Karpas-422 (cell line): Measurements from ENCODE around the gene RNF222. TPM values are rescaled to one million over a fixed set of nuclear protein-coding genes. Genes with fewer than 3 reads are reported as not detected.

Source experiments
- DNase-seq: peaks from one replicate; pipeline ENCODE4 v3.0.0-alpha.2; 2015
- H2AFZ ChIP-seq: fragments of 200-600 bp; sonication (generic); 2 replicates; pipeline ENCODE4 v1.6.1; 2014; ENCODE audit warnings: antibody characterized with exemption, low read length, mixed read lengths
- H3K27ac ChIP-seq: fragments of 200-600 bp; sonication (generic); 2 replicates; pipeline ENCODE4 v1.5.1; 2014; ENCODE audit warnings: mild to moderate bottlenecking, low read length, moderate library complexity
- H3K27me3 ChIP-seq: fragments of 200-600 bp; sonication (generic); 2 replicates; pipeline ENCODE4 v1.6.1; 2014; ENCODE audit warnings: low read length, mixed read lengths
- H3K36me3 ChIP-seq: fragments of 200-600 bp; sonication (generic); 2 replicates; pipeline ENCODE4 v1.6.1; 2014; ENCODE audit warnings: low read length, mixed read lengths; ENCODE audit not compliant: insufficient read depth
- H3K4me1 ChIP-seq: fragments of 200-600 bp; sonication (generic); 2 replicates; pipeline ENCODE4 v1.6.1; 2014; ENCODE audit warnings: mild to moderate bottlenecking, low read length, mixed read lengths
- H3K4me2 ChIP-seq: fragments of 200-600 bp; sonication (generic); 2 replicates; pipeline ENCODE4 v1.6.1; 2014; ENCODE audit warnings: low read length, low read depth, mild to moderate bottlenecking; ENCODE audit not compliant: poor library complexity, severe bottlenecking
- H3K4me3 ChIP-seq: fragments of 200-600 bp; sonication (generic); 2 replicates; pipeline ENCODE4 v1.5.1; 2014; ENCODE audit warnings: mild to moderate bottlenecking, antibody characterized with exemption, low read length, mixed read lengths
- H3K79me2 ChIP-seq: fragments of 200-600 bp; sonication (generic); 2 replicates; pipeline ENCODE4 v1.6.1; 2014; ENCODE audit warnings: mild to moderate bottlenecking, low read length, mixed read lengths
- H3K9ac ChIP-seq: fragments of 200-600 bp; sonication (generic); 2 replicates; pipeline ENCODE4 v1.6.0; 2014; ENCODE audit warnings: low read length
- H3K9me2 ChIP-seq: fragments of 200-600 bp; sonication (generic), shearing (Covaris generic); replicated peaks from 2 replicates; pipeline ENCODE4 v1.6.0; 2014; ENCODE audit warnings: mild to moderate bottlenecking, low read length, moderate library complexity; ENCODE audit not compliant: insufficient read depth
- H3K9me3 ChIP-seq: fragments of 300-700, 200-600 bp; sonication (generic); 2 replicates; pipeline ENCODE4 v1.6.1; 2014; ENCODE audit warnings: low read length, mixed read lengths
- H4K20me1 ChIP-seq: fragments of 200-600 bp; sonication (generic); 2 replicates; pipeline ENCODE4 v1.6.1; 2014; ENCODE audit warnings: mild to moderate bottlenecking, antibody characterized with exemption, low read length, low read depth; ENCODE audit not compliant: insufficient read depth
- total RNA-seq: library from RNA; depleted of rRNA; stranded (reverse); fragments of >200 nt; shearing (Covaris generic); gene quantifications from 2 replicates; pipeline ENCODE4 v1.2.3, GENCODE V29; 2014; ENCODE audit warnings: low replicate concordance

The RNF222 gene
- total RNA-seq, 1 experiment from 2014 or later, result not detected

DNA sequence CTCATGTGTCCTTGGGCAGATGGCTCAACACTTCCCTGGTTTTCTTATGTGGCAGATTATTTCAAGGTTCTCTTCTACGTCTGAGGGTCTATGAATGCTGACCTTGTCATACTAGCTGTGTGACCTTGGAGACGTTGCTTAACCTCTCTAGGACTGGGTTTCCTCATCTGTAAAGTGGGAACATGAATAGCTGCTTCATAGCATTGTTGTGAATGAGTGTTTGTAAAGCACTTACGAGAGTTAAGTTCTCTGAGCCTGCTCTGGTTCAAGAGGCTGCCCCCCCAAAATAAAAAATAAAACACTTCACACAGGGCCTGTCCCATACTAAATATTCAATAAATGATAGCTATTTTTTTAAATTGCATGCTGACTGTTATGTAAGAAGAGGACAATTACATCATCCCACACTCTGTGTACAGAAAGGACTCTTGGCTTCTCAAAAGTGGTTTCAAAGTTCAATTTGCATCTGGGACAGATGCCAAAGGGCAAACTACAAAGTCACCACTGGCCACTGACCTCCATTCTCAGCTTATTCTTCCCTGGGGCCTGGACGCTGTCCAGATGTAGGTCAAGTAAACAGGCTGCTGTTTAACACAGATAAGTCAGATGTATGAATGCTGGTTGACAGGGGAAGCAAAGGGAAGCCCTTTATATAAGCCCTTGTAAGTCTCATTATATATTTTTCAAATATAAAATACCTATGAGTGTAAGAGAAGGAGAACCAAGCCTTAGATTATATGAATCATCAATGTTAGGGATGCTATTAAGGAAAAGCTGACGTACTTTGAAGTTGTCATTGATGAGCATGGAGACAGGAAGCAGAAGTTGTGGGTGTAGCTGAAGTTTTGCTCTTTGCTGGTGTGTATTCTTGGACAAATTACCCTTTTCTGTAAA is 22.7 kb upstream of the RNF222 start:
- no peaks in the 10 kb centered on the region for H3K27me3 ChIP-seq
- H3K36me3 ChIP-seq, result no peaks in the 10 kb centered on the region
- H3K4me3 ChIP-seq, result no peak overlapping the region
- no peak overlapping the region for H3K9ac ChIP-seq
- no peaks in the 10 kb centered on the region for H4K20me1 ChIP-seq
- H3K9me3 ChIP-seq, result no peaks in the 10 kb centered on the region
- H2AFZ ChIP-seq, result no peak overlapping the region
- DNase-seq, result no peak
- H3K9me2 ChIP-seq, result no peaks in the 10 kb centered on the region
- no peak overlapping the region for H3K27ac ChIP-seq
- H3K79me2 ChIP-seq, result no peaks in the 10 kb centered on the region
- H3K4me2 ChIP-seq, result no peak overlapping the region
- H3K4me1 ChIP-seq, result no peaks in the 10 kb centered on the region

DNA sequence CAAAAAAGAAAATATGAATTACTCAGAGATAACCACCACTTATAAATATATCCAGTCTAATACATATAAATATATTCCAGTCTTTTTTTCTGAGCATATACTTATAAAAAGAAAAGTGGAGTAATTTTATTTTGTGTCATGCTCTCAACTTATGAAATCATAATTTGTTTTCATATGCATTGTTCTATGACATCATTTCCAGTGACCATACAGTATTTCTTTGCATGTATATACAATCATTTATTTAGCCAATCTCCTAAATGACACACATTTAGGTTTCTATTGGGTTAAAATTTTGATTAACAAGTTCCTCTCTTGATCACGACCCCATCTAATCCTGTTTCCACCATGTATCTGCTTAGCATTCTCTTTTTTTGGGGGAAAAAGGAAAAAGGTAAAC is 21.7 kb upstream of the RNF222 start:
- Histone ChIP-seq H3K27ac (no peak overlapping the region), H4K20me1 (no peaks in the 10 kb centered on the region), H2AFZ (no peak overlapping the region), H3K79me2 (no peaks in the 10 kb centered on the region), H3K27me3 (no peaks in the 10 kb centered on the region), H3K36me3 (no peaks in the 10 kb centered on the region), H3K4me2 (no peak overlapping the region), H3K4me3 (no peak overlapping the region), H3K9ac (no peak overlapping the region), H3K9me2 (no peaks in the 10 kb centered on the region), H3K9me3 (no peaks in the 10 kb centered on the region), H3K4me1 (no peaks in the 10 kb centered on the region)
- no peak for DNase-seq

GRCh38 chr17:8418471-8418870 is 20.8 kb upstream of the RNF222 start:
- H3K9me3 ChIP-seq, result no peaks in the 10 kb centered on the region
- H3K79me2 ChIP-seq, result no peaks in the 10 kb centered on the region
- DNase-seq, result no peak
- H3K36me3 ChIP-seq, result no peaks in the 10 kb centered on the region
- no peaks in the 10 kb centered on the region for H3K4me1 ChIP-seq
- H3K9me2 ChIP-seq, result no peaks in the 10 kb centered on the region
- no peak overlapping the region for H3K9ac ChIP-seq
- no peaks in the 10 kb centered on the region for H3K27me3 ChIP-seq
- no peaks in the 10 kb centered on the region for H4K20me1 ChIP-seq
- no peak overlapping the region for H3K4me2 ChIP-seq
- no peak overlapping the region for H3K27ac ChIP-seq
- no peak overlapping the region for H2AFZ ChIP-seq
- no peak overlapping the region for H3K4me3 ChIP-seq

GRCh38 chr17:8417806-8418205 is 20.2 kb upstream of the RNF222 start:
- H3K36me3 ChIP-seq, result no peaks in the 10 kb centered on the region
- H3K4me1 ChIP-seq, result no peaks in the 10 kb centered on the region
- no peak for DNase-seq
- H3K27ac ChIP-seq, result no peak overlapping the region
- H3K9ac ChIP-seq, result no peak overlapping the region
- no peaks in the 10 kb centered on the region for H3K27me3 ChIP-seq
- H3K9me3 ChIP-seq, result no peaks in the 10 kb centered on the region
- H3K79me2 ChIP-seq, result no peaks in the 10 kb centered on the region
- H3K9me2 ChIP-seq, result no peaks in the 10 kb centered on the region
- no peak overlapping the region for H2AFZ ChIP-seq
- no peak overlapping the region for H3K4me2 ChIP-seq
- H4K20me1 ChIP-seq, result no peaks in the 10 kb centered on the region
- H3K4me3 ChIP-seq, result no peak overlapping the region

- no peaks in the 10 kb centered on the region for H3K9me3 ChIP-seq
- no peaks in the 10 kb centered on the region for H4K20me1 ChIP-seq
- no peaks in the 10 kb centered on the region for H3K79me2 ChIP-seq
- H3K27me3 ChIP-seq, result no peaks in the 10 kb centered on the region
- H3K36me3 ChIP-seq, result no peaks in the 10 kb centered on the region
- H3K4me2 ChIP-seq, result no peak overlapping the region
- H3K27ac ChIP-seq, result no peak overlapping the region
- H3K4me1 ChIP-seq, result no peaks in the 10 kb centered on the region
- H3K4me3 ChIP-seq, result no peak overlapping the region
- no peak overlapping the region for H2AFZ ChIP-seq
- DNase-seq, result no peak
- no peak overlapping the region for H3K9ac ChIP-seq
- no peaks in the 10 kb centered on the region for H3K9me2 ChIP-seq
Measured at GRCh38 chr17:8413938-8414337, 16.3 kb upstream of the RNF222 start.

DNA sequence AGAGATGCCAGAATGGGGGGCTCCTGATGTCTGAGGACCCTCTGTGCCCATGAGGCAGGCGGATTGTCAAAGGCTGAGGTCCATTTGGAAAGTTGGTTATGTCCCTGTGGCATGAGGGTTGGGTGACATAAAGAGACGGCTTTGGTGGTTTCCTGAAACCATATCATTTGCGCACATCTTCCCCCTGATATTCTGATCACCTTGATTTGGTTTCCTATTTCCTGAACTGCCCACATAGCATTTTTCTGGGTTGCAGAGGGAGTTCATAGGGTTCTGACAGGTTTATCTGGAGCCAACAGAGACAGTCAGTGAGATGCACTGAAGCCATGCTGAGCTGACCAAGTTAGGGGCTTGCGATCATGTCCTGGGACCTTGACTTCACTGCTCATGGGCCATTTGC is 15.7 kb upstream of the RNF222 start:
- H3K9ac ChIP-seq, result no peak overlapping the region
- H3K9me3 ChIP-seq, result no peaks in the 10 kb centered on the region
- H3K4me3 ChIP-seq, result no peak overlapping the region
- H3K27ac ChIP-seq, result no peak overlapping the region
- no peaks in the 10 kb centered on the region for H3K4me1 ChIP-seq
- no peak overlapping the region for H2AFZ ChIP-seq
- no peaks in the 10 kb centered on the region for H3K79me2 ChIP-seq
- no peaks in the 10 kb centered on the region for H3K27me3 ChIP-seq
- H3K36me3 ChIP-seq, result no peaks in the 10 kb centered on the region
- no peak overlapping the region for H3K4me2 ChIP-seq
- DNase-seq, result no peak
- H4K20me1 ChIP-seq, result no peaks in the 10 kb centered on the region
- no peaks in the 10 kb centered on the region for H3K9me2 ChIP-seq

- no peaks in the 10 kb centered on the region for H3K9me3 ChIP-seq
- H3K79me2 ChIP-seq, result no peaks in the 10 kb centered on the region
- DNase-seq, result no peak
- no peaks in the 10 kb centered on the region for H3K9me2 ChIP-seq
- no peaks in the 10 kb centered on the region for H3K4me1 ChIP-seq
- H3K27me3 ChIP-seq, result no peaks in the 10 kb centered on the region
- no peak overlapping the region for H3K4me3 ChIP-seq
- no peaks in the 10 kb centered on the region for H3K36me3 ChIP-seq
- H3K4me2 ChIP-seq, result no peak overlapping the region
- H3K27ac ChIP-seq, result no peak overlapping the region
- no peak overlapping the region for H3K9ac ChIP-seq
- no peaks in the 10 kb centered on the region for H4K20me1 ChIP-seq
- no peak overlapping the region for H2AFZ ChIP-seq
Measured at GRCh38 chr17:8412089-8412488, 14.5 kb upstream of the RNF222 start.

- H3K4me2 ChIP-seq, result no peak overlapping the region
- no peak overlapping the region for H3K9ac ChIP-seq
- DNase-seq, result no peak
- no peak overlapping the region for H3K4me3 ChIP-seq
- H3K27me3 ChIP-seq, result no peaks in the 10 kb centered on the region
- no peaks in the 10 kb centered on the region for H3K79me2 ChIP-seq
- H2AFZ ChIP-seq, result no peak overlapping the region
- no peaks in the 10 kb centered on the region for H3K9me3 ChIP-seq
- H3K27ac ChIP-seq, result no peak overlapping the region
- H3K4me1 ChIP-seq, result no peaks in the 10 kb centered on the region
- H3K9me2 ChIP-seq, result no peaks in the 10 kb centered on the region
- H3K36me3 ChIP-seq, result no peaks in the 10 kb centered on the region
- H4K20me1 ChIP-seq, result no peaks in the 10 kb centered on the region
Measured at GRCh38 chr17:8410883-8411238, 13.2 kb upstream of the RNF222 start.
